GM15510 (cell line): ENCODE measurements around the gene TRIM17.

Experiments used
- POLR2A ChIP-seq: IDR thresholded peaks from 3 replicates; pipeline ENCODE4 v1.6.1; 2011; ENCODE audit warnings: borderline replicate concordance; ENCODE audit not compliant: insufficient read length; ENCODE audit errors: extremely low read depth

Gene TRIM17

GRCh38 chr1:228404107-228404720, 12.4 kb downstream of the TRIM17 start:
- TF ChIP-seq POLR2A = no peak

- no peak for TF ChIP-seq POLR2A
These were observed 13.4 kb downstream of the TRIM17 start for GRCh38 chr1:228403231-228403631.

- TF ChIP-seq POLR2A = no peak
These were observed 14.0 kb downstream of the TRIM17 start for GRCh38 chr1:228402641-228403025.

- no peak for TF ChIP-seq POLR2A
These were observed 14.7 kb downstream of the TRIM17 start for GRCh38 chr1:228401782-228402640.

GRCh38 chr1:228400692-228401454, 15.8 kb downstream of the TRIM17 start:
- TF ChIP-seq POLR2A = no peak

- no peak for TF ChIP-seq POLR2A
These were observed 16.4 kb downstream of the TRIM17 start for GRCh38 chr1:228400237-228400651.

GRCh38 chr1:228399531-228400236, 17.0 kb downstream of the TRIM17 start:
- TF ChIP-seq POLR2A = no peak

- no peak for TF ChIP-seq POLR2A
These were observed 17.8 kb downstream of the TRIM17 start for GRCh38 chr1:228398741-228399461.

- TF ChIP-seq POLR2A = no peak
These were observed 18.7 kb downstream of the TRIM17 start for GRCh38 chr1:228397966-228398365.

GRCh38 chr1:228396770-228397662, 19.6 kb downstream of the TRIM17 start:
- no peak for TF ChIP-seq POLR2A

GRCh38 chr1:228394571-228395394, 21.9 kb downstream of the TRIM17 start:
- TF ChIP-seq POLR2A = no peak

- no peak for TF ChIP-seq POLR2A
These were observed 22.7 kb downstream of the TRIM17 start for GRCh38 chr1:228393811-228394570.
